Aorta (tissue), 5 donors: ENCODE data around the gene S1PR3. TPM values are rescaled to one million over a fixed set of nuclear protein-coding genes. Genes with fewer than 3 reads are reported as not detected.

ENCODE experiments used
- ATAC-seq: fragments of 200-7000 bp; cut with Tn5 transposase; one replicate; pipeline ENCODE4 v1.9.1; 2022; ENCODE audit warnings: moderate library complexity; ENCODE audit not compliant: low FRiP score
- DNase-seq, 2 donors: peaks; one replicate each; pipeline ENCODE4 v3.0.0-alpha.2; 2020
- H3K27ac ChIP-seq, 2 donors: one replicate each; pipeline ENCODE4 v1.5.1; 2013; ENCODE audit warnings: low read length in 2 of 2, mild to moderate bottlenecking in 2 of 2, moderate library complexity in 2 of 2, control low read depth in 1 of 2, inconsistent platforms in 1 of 2, low read depth in 1 of 2
- H3K27me3 ChIP-seq, 2 donors: one replicate each; pipeline ENCODE4 v1.6.1; 2013; ENCODE audit warnings: control low read depth in 1 of 2, low read length in 1 of 2, mild to moderate bottlenecking in 1 of 2, moderate library complexity in 1 of 2; ENCODE audit not compliant: insufficient read depth in 2 of 2, control insufficient read depth in 1 of 2
- H3K36me3 ChIP-seq, 2 donors: one replicate each; pipeline ENCODE4 v1.6.1; 2013; ENCODE audit warnings: control low read depth in 1 of 2, low read length in 1 of 2, mild to moderate bottlenecking in 1 of 2; ENCODE audit not compliant: insufficient read depth in 2 of 2, control insufficient read depth in 1 of 2
- H3K4me1 ChIP-seq, 2 donors: one replicate each; pipeline ENCODE4 v1.6.1; 2013; ENCODE audit warnings: low read length in 2 of 2, control low read depth in 1 of 2, mild to moderate bottlenecking in 1 of 2, moderate library complexity in 1 of 2; ENCODE audit not compliant: insufficient read depth in 2 of 2, control insufficient read depth in 1 of 2
- H3K4me3 ChIP-seq, 2 donors: one replicate each; pipeline ENCODE4 v1.5.1; 2013; ENCODE audit warnings: low read length in 2 of 2, control low read depth in 1 of 2, mild to moderate bottlenecking in 1 of 2
- H3K9me3 ChIP-seq: one replicate; pipeline ENCODE4 v1.6.1; 2013; ENCODE audit warnings: mild to moderate bottlenecking, low read length; ENCODE audit not compliant: control insufficient read depth
- WGBS, 2 donors: extraction: QIAGEN DNeasy Blood & Tissue Kit; methylation state at CpG; one replicate each; pipeline ENCODE4 v1.1.7; 2013; 5-methylcytosine and 5-hydroxymethylcytosine counted together
- intact Hi-C, 2 donors: fragments of 100-400 bp; cut with DNase I; formaldehyde crosslinking; loops; one replicate each; pipeline versions ENCODE4 v1.14.2 to v1.15.0; 2022
- polyA plus RNA-seq, 2 donors: library from polyadenylated mRNA; stranded (reverse); fragments of 200-250 nt; gene quantifications; one replicate each; pipeline ENCODE4 v1.2.3, GENCODE V29; 2013
- total RNA-seq, 2 donors: library from RNA; stranded (reverse); fragmentation: NEBNext Ultra II Directional; extraction: Animal tissue kit (Norgen Biotek cat#: 25700); gene quantifications; one replicate each; pipeline ENCODE4 v1.2.1, GENCODE V29; 2021
- donor health status: healthy with polysubstance abuse.
- donor health status: Bipolar disorder and iron deficiency.
- donor health status: DM: no; HTN: no; CAD: no.
- donor health status: DM: no; HTN: no; CAD: no.
- donor health status: DM: yes; HTN: yes; CAD: no.

S1PR3 gene
- total and polyA plus RNA-seq, 4 donors, result 31.1 to 139 (median 46.5) TPM

DNA sequence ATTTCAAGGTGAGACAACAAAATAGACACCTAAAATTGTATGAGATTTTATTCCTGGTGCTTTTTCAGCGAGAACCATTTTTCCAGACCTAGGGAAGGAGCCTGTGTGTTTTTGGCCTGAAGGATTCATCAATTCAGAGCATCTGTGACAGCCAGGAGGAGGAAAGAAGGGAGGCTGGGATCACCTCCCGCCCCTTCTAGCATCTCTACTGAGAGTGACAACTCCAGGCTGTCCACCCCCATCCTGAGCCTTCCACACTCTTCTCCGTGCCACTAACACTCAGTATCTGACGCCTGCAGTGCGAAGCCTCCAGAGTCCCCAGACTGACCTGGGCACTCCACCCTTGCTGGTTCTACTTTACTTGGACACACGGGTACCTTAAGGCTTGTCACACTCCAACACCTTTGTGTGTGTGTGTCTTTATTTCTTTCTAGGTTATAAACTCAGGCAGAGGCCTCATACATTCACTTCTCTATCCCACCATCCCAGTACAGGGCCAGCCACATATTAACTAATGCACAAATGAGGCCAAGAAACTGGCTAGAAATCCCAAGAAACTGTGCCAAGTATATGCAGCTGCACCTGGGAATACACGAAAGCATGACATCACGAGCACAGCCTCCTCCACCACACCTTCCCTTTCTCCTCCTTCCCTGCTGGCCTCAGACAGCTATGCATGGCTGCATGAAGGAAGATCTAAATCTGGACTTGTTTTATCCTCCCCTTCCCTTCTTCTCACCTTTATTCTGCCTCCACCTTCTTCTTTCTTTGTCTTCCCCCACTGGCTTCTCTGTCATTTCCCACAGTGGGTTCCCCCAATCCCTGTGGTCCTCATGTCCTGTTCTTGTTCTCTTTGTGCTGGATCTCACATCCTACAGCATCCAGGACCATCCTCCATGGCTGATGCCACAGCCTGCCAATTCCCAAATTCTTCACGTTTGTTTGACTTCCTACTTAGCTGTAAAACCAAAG, 16.0 kb downstream of the S1PR3 start:
- peak in 1 of 2 donors; percentile 23 for DNase-seq
- Histone ChIP-seq H3K4me1 (no peaks in the 10 kb centered on the region), H3K27ac (no peak overlapping the region), H3K4me3 (no peak overlapping the region), H3K36me3 (peaks cover 0 to 5% of the 10 kb centered on the region in 2 donors), H3K9me3 (no peaks in the 10 kb centered on the region), H3K27me3 (no peaks in the 10 kb centered on the region)
- ATAC-seq, result no peak
- intact Hi-C loops, result loop anchor here in 1 of 2 donors (10.0 kb wide), 1 partner anchor 622 kb away; the partner anchor contains the start of gene SPIN1
- 78 to 86% methylated on average over 9 of the region's 9 CpGs for WGBS, 2 donors

- Histone ChIP-seq H3K27me3 (no peaks in the 10 kb centered on the region), H3K9me3 (no peaks in the 10 kb centered on the region), H3K36me3 (peaks cover 0 to 3% of the 10 kb centered on the region in 2 donors), H3K4me3 (no peak overlapping the region), H3K27ac (no peak overlapping the region), H3K4me1 (no peaks in the 10 kb centered on the region)
- DNase-seq, result peak in 1 of 2 donors; percentile 13
- 87 to 89% methylated on average over 9 of the region's 9 CpGs for WGBS, 2 donors
- no peak for ATAC-seq
- intact Hi-C loops, result loop anchor here in 1 of 2 donors (10.0 kb wide), 1 partner anchor 623 kb away; the partner anchor contains the start of gene SPIN1
Measured at GRCh38 chr9:89008055-89008743, 16.9 kb downstream of the S1PR3 start.

DNA sequence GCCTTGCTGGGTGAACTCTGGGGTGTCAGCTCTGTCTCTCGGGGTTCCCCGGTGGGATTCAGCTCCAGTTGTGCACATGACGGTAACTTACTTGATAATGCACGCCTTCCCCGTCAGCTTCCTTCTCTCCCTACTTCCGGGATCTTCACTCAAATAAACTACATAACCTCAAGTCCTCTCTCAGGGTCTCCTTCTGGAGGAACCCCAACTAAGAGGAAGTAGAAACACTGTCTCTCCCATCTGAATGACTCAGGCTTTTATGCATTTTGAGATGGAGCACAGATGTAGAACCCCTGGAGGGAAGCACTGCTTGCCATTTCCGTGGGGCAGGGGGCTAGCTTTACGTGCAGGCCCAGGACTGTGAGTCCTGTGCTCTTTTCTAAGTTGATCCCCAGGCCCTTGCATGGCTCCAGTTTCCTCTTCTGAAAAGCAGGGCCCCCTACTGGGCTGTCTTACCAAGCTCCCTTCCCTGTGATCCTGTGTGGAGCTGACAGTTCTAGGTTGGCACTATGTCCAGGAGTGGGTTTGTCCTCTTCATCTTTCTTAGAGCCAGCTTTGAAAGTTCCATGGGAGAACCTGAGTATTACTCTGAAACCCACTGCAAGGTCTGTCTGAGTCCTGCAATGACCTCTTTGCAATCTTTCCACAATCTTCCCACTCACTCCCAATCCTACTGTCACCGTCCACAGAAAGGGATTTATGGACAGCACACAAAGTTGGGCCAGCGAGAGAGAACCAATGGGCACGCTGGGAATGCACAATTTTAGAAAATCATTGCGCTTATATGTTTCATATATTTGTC, 17.7 kb downstream of the S1PR3 start:
- ATAC-seq, result no peak
- no peak overlapping the region for H3K4me3 ChIP-seq
- no peak for DNase-seq
- intact Hi-C loops, result loop anchor here in 1 of 2 donors (10.0 kb wide), 1 partner anchor 624 kb away; the partner anchor contains the start of gene SPIN1
- WGBS, 2 donors, result 86 to 92% methylated on average over 12 of the region's 12 CpGs
- no peaks in the 10 kb centered on the region for H3K9me3 ChIP-seq
- no peaks in the 10 kb centered on the region for H3K27me3 ChIP-seq
- peaks cover 0 to 3% of the 10 kb centered on the region in 2 donors for H3K36me3 ChIP-seq
- no peaks in the 10 kb centered on the region for H3K4me1 ChIP-seq
- H3K27ac ChIP-seq, result no peak overlapping the region

- intact Hi-C loops, result loop anchor here in 1 of 2 donors (10.0 kb wide), 1 partner anchor 625 kb away; the partner anchor contains the start of gene SPIN1
- no peaks in the 10 kb centered on the region for H3K4me1 ChIP-seq
- 94 to 95% methylated on average over 9 of the region's 9 CpGs for WGBS, 2 donors
- no peak for ATAC-seq
- H3K9me3 ChIP-seq, result no peaks in the 10 kb centered on the region
- H3K36me3 ChIP-seq, result peaks cover 0 to 3% of the 10 kb centered on the region in 2 donors
- H3K4me3 ChIP-seq, result no peak overlapping the region
- DNase-seq, result peak in 1 of 2 donors; percentile 61
- H3K27me3 ChIP-seq, result no peaks in the 10 kb centered on the region
- H3K27ac ChIP-seq, result no peak overlapping the region
Measured at GRCh38 chr9:89009546-89009840, 18.2 kb downstream of the S1PR3 start.

GRCh38 chr9:89010056-89010455, 18.8 kb downstream of the S1PR3 start:
- no peaks in the 10 kb centered on the region for H3K27me3 ChIP-seq
- intact Hi-C loops, result no loop called here
- H3K4me3 ChIP-seq, result no peak overlapping the region
- ATAC-seq (no peak), DNase-seq (no peak)
- no peaks in the 10 kb centered on the region for H3K9me3 ChIP-seq
- no peaks in the 10 kb centered on the region for H3K4me1 ChIP-seq
- peaks cover 0 to 3% of the 10 kb centered on the region in 2 donors for H3K36me3 ChIP-seq
- H3K27ac ChIP-seq, result no peak overlapping the region
- 84 to 86% methylated on average over 10 of the region's 10 CpGs for WGBS, 2 donors

DNA sequence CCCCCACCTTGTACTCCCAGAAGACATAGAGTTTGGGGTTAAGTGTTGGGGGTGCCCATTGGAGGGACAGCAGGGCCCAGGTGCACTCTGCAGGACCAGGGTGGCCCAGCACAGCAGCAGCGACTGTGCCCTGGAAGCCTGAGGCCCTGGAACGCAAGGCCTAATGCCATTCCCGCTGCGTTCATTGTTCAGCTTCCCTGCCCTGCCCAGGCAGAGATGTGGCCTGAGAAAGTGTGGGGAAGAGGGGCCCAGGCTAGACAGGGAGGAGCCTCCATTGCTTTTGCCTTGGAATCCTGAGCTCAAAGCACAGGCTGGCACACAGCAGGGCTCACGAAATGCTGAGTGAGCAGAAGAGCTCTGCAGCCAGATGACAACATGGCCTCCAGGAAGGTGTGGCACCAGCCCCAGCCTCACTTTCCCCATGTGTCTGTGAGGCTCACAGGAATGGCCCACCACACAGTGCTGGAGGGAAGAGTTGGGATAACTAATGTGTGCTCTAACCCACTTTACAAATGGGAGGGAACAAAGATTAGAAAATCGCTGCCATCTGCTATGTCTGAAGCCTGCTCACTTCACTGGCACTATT, 19.4 kb downstream of the S1PR3 start:
- WGBS, 2 donors, result 76 to 78% methylated on average over 6 of the region's 6 CpGs
- Histone ChIP-seq H3K27ac (no peak overlapping the region), H3K4me3 (no peak overlapping the region), H3K4me1 (no peaks in the 10 kb centered on the region), H3K36me3 (peaks cover 0 to 2% of the 10 kb centered on the region in 2 donors), H3K9me3 (no peaks in the 10 kb centered on the region), H3K27me3 (no peaks in the 10 kb centered on the region)
- DNase-seq (peak in 1 of 2 donors; percentile 54), ATAC-seq (no peak)
- intact Hi-C loops, result no loop called here

DNA sequence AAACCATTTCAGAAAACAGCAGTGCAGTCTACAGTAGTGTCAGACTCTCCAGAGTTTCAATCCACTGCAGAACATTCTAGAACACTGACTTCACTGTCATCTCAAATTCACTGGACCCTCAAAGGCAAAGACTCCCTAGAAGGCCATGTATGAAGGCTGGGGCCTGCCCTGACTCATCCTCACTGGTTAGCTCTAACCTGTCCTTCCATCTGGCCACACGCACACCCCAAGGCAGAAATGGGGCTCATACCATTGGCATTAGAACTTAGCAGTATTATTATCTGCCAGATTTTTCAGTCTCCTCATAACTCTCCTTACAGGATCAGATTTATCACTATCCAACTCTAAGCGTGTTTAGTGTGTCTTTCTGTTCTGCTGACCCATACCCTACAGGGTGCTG, 20.4 kb downstream of the S1PR3 start:
- H3K9me3 ChIP-seq, result no peaks in the 10 kb centered on the region
- intact Hi-C loops, result no loop called here
- no peak overlapping the region for H3K4me3 ChIP-seq
- no peaks in the 10 kb centered on the region for H3K4me1 ChIP-seq
- H3K27ac ChIP-seq, result no peak overlapping the region
- ATAC-seq, result no peak
- DNase-seq, result no peak
- WGBS, 2 donors, result 96% methylated on average over 2 of the region's 2 CpGs
- H3K27me3 ChIP-seq, result no peaks in the 10 kb centered on the region
- H3K36me3 ChIP-seq, result peaks cover 0 to 2% of the 10 kb centered on the region in 2 donors
